ENCODE measurements around the gene SHC2.
"Not testable (repeated sequence)": the region's sequence is repeated elsewhere in the genome, so short reads cannot be mapped to it uniquely, and the experiment has no call there.

The SHC2 gene

DNA sequence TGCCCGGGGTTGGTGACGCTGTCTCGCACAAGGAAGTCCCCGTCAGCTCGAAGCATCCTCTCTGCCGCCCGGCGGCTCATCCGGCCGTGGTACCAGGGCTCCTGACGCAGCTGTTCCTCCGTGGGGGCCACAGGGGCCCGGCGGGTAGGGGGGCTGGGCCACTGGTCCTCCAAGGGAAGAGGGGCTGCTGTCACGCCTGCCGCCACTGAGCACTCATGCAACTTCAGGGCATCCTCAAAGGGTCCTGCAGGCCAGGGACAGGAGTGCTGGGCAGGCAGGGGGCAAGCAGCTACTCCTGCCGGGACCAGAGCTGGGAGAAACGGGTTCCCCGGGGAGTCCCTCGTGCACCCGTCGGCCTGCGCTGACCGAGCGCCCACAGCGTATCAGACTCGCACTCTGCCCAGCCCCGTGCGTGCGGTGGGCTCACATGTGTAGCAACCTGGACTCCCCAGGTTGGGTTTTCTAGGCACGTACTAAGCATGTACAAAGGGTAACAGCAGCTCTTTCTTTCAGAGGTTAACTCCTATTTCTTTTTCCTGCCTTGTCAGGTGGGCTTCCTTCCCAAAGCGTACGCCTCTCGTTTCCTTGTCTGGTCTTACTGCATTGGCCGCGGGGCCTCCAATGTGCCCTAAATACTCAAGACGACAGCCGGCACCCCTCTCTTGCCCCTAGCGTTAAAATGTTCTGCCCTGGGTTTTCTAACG, 38.5 kb downstream of the SHC2 start:
- DNase-seq = no peak

DNA sequence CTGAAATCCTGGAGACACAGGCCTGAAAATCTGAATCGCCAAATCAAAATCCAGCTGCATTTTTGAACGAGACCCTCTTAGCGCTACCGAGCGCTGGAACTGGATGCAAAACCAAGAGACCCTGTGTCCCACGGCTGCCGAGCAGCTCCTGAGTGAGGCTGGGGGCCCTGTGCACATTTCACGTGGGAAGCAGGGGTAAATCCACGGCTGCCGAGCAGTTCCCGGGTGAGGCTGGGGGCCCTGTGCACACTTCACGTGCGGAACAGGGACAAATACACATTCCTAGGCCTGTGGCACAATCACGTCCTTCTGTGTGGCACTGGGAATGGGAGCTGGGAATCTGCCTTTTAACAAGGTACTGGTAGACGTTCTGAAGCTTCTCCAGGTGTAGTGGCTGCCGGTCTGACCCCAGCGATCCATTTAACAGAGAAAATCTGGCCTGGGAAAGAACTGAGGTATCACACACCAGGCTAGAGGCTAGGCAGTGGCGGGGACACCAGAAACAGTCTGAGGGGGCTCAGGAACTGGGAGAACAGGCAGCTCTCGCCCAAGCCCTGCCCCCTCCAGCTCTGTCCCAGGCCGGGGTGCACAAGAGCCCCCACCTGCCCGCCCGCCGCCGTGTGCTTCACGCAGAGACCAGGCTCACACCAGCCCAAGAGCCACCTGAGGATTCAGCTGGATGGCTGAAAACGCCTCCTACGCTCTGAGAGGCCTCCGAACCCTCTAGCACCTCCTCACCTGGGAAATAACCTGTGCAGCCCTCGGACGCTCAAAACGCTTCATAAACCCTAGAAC, 40.9 kb downstream of the SHC2 start:
- no peak for DNase-seq

DNA sequence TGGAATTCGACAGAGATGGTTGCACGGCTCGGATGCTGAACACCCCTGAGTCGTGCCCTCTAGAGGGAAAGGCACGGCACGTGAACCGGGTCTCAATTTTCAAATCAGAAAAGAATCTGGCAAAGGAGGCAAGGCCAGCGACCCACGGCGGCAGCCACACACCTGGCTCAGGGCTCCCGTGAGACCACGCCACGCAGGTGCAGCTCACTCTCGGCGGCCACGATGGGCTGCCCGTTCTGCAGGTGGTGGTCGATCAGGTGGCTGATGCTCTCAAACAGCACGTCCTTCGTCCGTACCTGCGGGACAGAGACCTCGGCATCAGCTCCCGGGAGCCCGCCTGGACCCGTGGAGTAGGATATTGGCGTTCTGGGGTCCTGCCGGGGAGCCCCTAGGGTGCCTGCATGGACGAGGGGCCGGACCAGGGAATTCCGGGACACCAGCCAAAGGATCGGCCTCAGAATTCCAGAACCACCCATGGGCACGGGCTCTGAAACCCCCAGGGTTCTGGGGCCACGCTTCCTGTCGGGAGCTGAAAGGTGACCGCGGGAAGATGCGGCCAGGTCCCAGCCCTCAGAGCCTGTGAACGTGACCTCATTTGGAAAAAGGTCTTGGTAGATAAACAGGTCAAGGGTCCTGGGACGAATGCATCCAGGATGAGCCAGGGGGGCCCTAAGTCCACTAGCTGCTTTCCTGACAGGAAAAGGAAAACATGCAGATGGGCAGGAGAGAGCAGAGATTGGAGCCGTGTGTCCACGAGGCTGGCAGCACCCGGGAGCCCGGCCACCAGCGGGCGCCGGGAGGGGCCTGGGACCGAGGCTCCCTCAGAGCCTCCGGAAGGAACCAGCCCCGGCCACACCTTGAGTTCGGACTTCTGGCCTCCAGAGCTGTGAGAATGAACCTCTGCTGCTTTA, 41.8 kb downstream of the SHC2 start:
- no peak for DNase-seq

DNA sequence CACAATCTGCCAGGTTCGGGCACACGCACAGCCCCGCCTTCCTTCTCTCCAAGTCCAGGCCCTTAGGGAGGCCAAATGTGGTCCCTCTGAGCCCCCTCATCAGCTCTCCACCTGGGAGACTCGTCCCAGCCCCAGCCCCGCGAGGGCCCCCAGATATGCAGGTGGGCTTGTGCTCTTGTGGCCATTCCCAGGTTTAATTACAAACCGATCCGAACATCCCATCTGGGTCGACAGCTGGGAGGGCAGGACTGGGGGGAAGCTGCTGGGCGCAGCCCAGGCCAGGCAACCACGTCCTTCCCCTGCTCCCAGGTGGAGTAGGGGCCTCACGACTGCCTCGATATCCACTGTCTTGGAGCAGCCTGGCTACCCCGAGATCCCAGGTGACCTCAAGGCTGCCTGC, 44.4 kb downstream of the SHC2 start:
- no peak for DNase-seq

DNA sequence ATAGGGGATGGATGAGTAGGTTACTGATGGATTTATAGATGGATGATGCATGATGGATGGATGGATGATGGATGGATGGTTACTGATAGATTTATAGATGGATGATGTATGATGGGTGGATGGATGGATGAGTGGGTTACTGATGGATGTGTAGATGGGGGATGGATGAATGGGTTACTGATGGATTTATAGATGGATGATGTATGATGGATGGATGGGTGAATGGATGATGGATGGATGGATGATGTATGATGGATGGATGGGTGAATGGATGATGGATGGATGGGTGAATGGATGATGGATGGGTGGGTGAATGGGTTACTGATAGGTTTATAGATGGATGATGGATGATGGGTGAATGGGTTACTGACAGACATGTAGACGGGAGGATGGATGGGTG, 45.5 kb downstream of the SHC2 start:
- no peak for DNase-seq

DNA sequence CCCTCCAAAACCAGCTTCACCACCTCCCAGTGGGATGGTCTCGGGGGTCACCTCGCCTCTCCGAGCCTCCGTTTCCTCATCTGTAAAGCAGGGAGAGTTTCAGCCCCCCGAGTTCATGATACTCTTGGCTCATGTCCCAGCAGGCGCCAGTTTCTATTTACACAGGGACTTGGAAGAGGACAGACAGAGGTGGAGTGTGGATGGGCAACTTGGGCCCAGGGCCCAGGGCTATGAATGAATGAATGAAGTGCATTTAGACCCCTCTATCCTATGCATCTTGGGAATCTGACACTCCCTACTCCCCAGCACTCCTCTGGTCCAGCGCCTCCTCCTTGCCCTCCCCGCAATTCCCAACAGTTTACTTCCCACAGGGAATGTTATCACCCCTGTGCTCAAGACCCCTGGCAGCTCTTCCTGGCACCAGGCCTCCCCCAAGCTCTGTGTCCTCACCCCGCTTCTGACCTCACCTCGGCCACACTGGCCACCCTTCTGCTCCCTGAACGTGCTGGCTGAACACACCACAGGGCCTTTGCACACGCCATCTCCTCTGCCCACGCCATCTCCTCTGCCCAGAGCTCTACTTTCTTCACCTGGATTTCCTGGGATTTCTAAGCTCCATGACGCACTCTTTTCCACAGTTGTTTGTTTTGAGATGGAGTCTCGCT, 46.9 kb downstream of the SHC2 start:
- DNase-seq = no peak

DNA sequence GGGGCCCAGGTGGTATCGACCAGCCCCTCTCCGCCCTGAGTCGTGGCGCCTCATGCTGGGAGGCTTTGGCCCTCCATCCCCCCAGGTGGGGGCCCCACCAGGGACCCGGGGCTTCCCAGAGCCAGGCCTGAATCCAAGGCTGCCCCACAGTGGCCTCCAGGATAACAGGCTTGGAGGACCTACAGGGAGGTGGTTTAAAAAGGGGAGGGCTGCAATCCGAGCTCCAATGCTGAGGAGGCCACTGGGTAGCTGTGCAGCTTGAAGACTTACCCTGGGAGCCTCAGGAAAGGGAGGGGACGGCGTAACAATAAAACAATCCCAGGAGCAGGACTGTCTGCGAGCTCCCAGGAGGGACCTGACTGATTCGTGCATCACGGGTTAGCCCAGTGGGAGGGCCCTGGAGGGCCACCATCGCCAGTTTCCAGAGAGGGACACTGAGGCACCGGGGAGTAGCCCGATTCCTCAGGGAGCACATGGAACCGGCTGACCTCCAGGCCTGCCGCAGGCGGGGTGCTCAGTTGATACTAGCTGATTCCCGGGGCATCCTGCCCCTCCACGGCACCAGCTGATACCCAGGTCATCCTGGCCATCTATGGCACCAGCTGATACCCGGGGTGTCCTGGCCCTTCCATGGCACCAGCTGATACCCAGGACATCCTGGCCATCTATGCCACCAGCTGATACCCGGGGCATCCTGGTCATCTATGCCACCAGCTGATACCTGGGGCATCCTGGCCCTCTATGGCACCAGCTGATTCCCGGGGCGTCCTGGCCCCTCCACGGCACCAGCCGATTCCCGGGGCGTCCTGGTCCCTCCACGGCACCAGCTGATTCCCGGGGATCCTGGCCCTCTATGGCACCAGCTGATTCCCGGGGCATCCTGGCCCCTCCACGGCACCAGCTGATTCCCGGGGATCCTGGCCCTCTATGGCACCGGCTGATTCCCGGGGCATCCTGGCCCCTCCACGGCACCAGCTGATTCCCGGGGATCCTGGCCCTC, 48.2 kb downstream of the SHC2 start:
- peak; percentile 31 for DNase-seq

DNA sequence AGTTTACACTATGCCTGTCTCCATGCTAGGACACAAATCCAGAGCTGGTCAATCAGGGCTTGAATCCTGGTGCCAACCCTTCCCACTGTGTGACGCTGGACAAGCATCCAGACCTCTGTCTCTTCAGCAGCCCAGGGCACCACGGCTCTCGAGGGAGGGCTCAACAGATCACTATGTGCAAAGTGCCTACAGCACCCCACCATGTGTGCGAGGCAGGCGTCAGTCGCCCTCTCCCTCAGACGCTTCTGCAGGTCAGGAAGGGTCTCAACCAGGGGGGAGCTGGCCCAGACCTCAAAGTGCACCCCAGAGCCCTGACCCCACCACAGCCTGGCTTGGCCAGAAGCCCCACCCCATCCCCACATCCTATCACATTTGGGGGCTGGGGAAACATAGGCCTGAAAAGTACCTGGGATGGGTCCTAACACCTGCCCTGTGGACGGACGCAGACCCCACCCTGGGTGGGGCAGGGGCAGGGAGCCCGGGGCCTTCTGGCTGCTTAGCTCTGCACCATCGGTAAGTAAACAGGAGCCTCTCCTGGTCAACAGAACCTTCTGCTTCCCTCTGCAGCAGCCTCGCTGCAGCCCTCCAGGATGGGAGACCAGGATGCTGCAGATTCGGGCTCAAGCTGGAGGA, 49.0 kb downstream of the SHC2 start:
- no peak for DNase-seq

DNA sequence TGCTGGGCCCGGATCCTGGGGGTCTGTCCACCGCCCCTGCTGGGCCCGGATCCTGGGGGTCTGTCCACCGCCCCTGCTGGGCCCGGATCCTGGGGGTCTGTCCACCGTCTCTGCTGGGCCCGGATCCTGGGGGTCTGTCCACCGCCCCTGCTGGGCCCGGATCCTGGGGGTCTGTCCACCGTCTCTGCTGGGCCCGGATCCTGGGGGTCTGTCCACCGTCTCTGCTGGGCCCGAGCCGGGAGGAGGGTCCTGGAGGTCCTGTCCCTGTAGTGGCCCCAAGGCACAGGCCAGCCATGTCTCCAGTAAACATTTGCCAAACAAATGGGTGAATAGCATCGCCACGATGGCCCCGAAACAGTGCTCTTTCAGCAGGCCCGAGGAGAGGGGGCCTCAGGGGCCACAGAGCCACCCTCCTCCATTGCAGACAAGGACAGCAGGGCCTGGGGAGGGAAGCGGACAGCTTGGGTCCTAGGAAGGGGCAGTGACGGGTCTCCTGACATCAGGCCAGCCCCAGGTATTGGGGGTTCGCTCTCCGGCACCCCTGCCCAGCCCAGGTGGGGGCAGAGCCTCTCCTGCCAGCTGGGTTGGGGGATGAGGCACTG, 49.6 kb downstream of the SHC2 start:
- DNase-seq = not testable (repeated sequence)

DNA sequence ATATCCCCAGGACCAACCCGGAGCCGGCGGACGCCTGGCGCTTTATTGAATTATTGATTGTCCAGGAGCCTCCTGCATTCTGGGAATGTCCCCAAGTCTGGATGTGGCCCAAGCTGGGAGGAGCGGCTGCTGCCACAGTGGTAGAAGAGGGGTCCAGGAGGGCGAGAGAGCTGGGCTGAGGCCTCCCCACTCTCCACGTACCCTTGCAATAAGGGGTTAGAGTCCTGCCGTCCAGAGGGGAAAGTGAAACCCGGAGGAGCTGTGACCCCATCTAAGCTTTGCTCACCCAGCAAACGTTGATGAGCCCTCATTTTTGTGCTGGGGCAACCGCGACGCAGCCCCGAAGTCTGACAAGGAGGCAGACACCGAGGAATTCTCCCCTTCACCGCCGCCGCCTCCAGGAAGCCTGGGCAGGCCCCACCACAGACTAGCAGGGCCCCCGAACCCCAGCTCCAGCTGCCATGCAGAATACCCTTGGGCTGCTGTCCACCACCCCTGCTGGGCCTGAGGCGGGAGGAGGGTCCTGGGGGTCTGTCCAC, 50.5 kb downstream of the SHC2 start:
- DNase-seq = no peak

DNA sequence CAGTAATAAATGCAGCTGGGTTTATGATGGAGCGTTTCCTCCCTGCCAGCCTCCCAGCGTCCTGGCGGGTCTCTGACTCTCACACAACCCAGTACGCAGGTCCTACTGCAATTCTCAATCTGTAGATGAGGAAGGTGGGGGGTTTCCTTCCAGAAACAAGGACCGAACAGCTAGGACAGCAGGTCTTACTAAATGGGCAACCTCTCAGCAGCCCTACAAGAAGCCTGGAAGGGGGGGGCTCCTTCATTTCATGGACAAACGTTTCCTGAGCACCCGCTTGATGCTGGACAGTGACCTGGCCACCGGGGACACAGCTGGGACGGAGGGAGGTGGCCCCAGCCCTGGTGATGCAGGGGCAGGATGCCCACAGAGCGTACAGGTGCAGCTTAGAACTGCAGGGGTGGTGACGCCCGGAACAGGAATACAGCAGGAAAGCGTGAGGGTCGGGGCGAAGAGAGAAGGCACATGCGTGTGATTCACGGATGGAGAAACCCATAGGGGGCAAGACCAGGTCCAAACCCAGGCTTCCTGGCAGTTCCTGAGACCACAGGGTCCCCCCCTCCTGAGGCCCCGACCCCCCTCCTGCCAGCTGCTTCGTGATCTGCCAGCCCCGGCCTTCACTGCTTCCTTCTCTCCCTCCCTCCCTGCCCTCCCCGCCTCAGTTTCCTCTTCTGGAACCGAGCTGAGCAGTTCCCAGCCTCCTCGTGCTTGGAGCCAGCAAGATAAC, 51.2 kb downstream of the SHC2 start:
- DNase-seq = no peak

DNA sequence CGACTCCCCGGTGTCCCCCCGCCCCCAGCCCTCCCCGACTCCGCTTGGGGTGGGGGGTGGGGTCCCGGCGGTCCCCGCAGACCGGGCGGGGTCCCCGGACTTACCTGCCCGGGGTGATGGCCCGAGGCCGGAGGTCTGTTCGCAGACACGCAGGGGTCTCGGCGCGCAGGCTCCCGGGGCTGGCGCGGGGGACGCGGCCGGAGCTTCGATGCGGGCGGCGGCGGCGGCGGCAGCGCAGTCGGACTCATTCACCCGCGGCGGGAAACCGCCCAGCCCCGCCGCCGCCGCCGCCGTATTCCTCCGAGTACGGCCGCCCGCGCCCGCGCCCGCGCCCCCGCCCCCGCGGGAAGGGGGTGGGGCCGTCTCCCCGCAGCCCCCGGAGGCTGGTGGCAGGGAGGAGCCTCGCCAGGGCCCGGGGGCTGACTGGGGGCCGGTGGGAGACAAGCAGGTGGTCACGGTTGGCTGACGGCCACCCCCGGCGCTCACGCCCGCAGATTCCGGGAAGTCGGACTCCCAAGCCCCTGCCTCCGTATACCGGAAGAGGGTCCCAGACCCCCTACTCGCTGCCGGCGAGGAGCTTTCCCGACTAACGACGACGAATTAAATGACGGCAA, 51.8 kb downstream of the SHC2 start, which contains the start of gene C2CD4C:
Gene C2CD4C, minus strand, starts transcription at position 246 of the 614 bp plus-strand sequence. CDS start 786 bp downstream, outside the sequence.
- DNase-seq = no peak

DNA sequence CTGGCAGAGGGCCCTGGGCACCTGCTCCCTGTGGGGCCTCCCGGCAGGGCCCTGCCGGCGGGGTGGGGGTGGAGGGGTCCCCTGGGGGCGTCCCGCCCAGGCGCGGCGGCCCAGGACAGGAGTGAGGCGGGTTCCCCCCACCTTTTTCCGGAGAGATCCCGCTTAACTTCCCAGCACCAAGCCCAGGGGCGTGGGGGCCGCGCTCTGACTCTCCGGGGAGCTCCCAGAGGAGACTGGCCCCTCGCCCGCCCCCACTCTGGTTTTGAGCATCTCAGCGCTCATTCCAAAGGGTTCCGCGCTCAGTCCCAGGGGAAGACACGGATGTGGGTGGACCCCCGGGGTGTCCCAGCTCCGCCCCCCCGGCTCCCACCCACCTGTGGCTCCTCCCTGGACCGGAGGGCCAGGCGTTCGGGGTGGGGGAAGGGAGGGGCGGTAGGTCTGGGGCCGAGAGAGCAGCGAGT, 52.4 kb downstream of the SHC2 start:
- no peak for DNase-seq

DNA sequence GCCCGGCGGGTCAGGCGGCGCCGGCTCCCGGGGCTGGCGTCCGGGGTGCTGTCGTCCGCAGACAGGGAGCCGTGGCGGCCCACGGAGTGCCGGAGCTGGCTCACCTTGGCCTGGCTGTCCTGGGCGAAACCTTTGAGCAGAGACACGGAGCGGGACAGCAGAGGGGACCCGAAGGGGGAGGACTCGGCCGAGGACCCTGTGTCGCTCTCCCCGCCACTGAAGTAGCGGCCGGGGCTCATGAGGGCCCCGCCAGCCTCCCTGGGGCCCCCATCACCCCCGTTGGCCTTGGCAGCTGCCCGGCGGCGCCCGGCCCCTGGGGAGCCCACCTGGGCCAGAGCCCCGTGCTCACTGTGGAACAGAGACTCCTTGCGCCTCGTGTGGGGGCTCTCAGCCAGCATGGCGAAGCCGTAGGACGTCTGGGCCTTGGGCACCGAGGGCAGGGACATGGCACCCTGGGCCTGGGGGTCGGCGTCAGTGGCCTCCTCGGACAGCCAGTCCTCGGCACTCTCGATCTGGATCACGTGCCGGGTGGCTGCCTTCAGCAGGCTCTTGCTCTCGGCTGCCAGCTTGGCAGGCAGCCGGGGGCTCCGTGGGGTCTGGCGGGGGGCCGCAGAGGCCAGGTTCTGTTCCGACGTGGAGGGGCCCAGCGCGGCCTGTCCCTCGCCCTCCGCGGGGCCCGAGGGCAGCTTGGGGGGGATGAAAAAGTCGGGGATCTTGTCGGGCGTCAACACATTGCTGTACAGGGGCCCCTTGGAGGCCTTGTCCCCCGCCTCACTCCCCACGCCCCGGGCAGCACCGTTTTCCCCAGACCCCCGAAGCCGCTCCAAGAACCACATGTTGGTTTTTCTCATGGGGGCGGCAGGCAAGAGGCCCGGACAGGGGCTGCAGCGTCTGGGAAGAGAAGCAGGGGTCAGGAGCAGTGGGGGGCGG, 53.1 kb downstream of the SHC2 start:
- DNase-seq = no peak

DNA sequence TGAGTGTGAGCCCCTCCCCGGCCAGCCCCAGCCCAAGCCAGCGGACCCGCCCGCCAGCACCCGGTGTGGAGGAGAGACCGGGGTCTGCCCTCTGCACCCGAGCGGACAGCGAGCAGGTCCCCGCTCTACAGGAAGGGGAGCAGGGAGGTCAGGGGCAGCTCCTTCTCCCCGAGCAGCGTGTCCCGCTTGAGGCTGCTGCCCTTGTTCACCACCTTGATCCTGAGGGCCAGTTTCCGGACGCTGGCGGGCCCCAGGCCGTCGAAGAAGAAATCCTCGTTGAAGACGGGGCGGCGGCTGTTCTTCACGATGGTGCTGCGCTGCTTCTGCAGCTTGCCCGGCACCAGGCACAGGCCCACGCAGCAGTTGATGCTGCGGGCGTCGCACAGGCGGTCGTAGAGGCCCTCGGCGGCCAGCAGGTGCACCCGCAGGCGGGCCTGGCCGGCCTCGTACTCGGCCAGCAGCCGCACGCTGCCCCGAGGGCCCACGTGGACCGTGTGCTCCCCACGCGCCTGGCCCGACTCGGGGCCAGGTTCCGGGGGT, 53.8 kb downstream of the SHC2 start:
- DNase-seq = no peak

DNA sequence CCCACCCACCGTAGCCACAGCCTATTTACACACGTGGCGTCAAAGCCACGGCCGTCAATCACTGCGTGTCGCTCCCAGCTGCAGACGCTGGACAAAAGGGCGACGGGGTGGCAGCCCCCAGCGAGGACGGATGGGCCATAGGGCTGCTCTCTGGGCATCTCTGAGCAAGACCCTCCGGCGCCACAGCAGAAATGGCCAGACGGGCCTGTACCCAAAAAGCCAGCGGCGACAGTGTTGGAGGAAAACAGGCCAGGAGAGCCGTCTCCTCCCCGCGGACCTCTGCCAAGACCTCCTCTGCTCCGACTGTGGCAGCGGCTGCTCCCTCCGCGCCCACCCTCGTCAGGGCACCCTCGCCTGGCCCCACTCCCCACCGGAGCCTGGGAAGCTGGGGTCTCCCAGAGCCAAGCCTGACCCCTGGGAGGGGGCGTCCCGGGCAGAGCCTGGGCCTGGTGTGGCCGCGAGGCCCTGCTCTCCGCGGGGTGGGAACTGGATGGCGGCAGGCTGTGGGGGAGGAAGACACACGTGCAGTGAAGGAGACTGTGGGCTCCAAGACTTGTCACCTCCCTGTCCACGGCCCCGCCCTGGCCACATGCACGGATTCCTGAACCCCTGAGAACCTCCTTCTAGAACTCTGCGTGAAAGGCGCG, 54.6 kb downstream of the SHC2 start:
- DNase-seq = no peak

All from NCI-H2171 treated with DMSO at 0.1 percent for 48 hours (cell line).